Mammary epithelial cell (primary cell): Measurements from ENCODE around the gene MAP3K21.

Experiments
- EZH2 ChIP-seq: IDR thresholded peaks from 2 replicates; pipeline ENCODE4 v1.6.1; 2012; ENCODE audit warnings: low read length, inconsistent platforms, borderline replicate concordance
- TF ChIP-seq, protein P1 (sequence below), 2 donors: IDR thresholded peaks in 1 of 2; conservative IDR thresholded peaks in 1 of 2; 2 replicates each; pipeline ENCODE4 v1.5.1; 2011 to 2012; ENCODE audit warnings: inconsistent platforms in 2 of 2, low read length in 2 of 2, mild to moderate bottlenecking in 2 of 2, control low read depth in 1 of 2, low read depth in 1 of 2; ENCODE audit not compliant: insufficient read depth in 1 of 2; ENCODE audit errors: extremely low read depth in 1 of 2

- no peak for TF ChIP-seq EZH2
- TF ChIP-seq, protein P1, sequence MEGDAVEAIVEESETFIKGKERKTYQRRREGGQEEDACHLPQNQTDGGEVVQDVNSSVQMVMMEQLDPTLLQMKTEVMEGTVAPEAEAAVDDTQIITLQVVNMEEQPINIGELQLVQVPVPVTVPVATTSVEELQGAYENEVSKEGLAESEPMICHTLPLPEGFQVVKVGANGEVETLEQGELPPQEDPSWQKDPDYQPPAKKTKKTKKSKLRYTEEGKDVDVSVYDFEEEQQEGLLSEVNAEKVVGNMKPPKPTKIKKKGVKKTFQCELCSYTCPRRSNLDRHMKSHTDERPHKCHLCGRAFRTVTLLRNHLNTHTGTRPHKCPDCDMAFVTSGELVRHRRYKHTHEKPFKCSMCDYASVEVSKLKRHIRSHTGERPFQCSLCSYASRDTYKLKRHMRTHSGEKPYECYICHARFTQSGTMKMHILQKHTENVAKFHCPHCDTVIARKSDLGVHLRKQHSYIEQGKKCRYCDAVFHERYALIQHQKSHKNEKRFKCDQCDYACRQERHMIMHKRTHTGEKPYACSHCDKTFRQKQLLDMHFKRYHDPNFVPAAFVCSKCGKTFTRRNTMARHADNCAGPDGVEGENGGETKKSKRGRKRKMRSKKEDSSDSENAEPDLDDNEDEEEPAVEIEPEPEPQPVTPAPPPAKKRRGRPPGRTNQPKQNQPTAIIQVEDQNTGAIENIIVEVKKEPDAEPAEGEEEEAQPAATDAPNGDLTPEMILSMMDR (conservative IDR thresholded peaks at IDR 0.05 in 1 of 2, IDR thresholded peaks at IDR 0.05 in 1 of 2; ENCODE audit: extremely low read depth in 1 of 2, insufficient read depth in 1 of 2, low read depth in 1 of 2, low read length in 2 of 2), result no peak
Measured at GRCh38 chr1:233432916-233433315, 105.4 kb downstream of the MAP3K21 start.
